Fibroblast of pulmonary artery (primary cell): ENCODE data around the gene PDSS2.

Experiments used
- DNase-seq: peaks from one replicate; pipeline ENCODE4 v3.0.0-alpha.2; 2010; ENCODE audit warnings: low read depth
- H3K4me3 ChIP-seq: replicated peaks from 2 replicates; pipeline ENCODE4 v1.5.1; 2011; ENCODE audit warnings: low read depth, mild to moderate bottlenecking, control low read depth, low read length, moderate library complexity
- CTCF ChIP-seq: IDR thresholded peaks from 2 replicates; pipeline ENCODE4 v1.5.1; 2011; ENCODE audit warnings: mild to moderate bottlenecking, control low read depth, low read length, inconsistent platforms; ENCODE audit errors: missing control alignments

The PDSS2 gene

GRCh38 chr6:107107791-107108190 lies 351.6 kb downstream of the PDSS2 start:
- H3K4me3 ChIP-seq = no peak overlapping the region
- DNase-seq = no peak
- no peak for TF ChIP-seq CTCF

- TF ChIP-seq CTCF = no peak
- DNase-seq = no peak
- no peak overlapping the region for H3K4me3 ChIP-seq
These were observed 353.2 kb downstream of the PDSS2 start for GRCh38 chr6:107106165-107106564.

- no peak for DNase-seq
- H3K4me3 ChIP-seq = no peak overlapping the region
- no peak for TF ChIP-seq CTCF
These were observed 353.8 kb downstream of the PDSS2 start for GRCh38 chr6:107105511-107106116.

- H3K4me3 ChIP-seq = no peak overlapping the region
- no peak for TF ChIP-seq CTCF
- DNase-seq = no peak
These were observed 356.3 kb downstream of the PDSS2 start for GRCh38 chr6:107103082-107103481.
